ENCODE results near the gene OVAAL.

DNA sequence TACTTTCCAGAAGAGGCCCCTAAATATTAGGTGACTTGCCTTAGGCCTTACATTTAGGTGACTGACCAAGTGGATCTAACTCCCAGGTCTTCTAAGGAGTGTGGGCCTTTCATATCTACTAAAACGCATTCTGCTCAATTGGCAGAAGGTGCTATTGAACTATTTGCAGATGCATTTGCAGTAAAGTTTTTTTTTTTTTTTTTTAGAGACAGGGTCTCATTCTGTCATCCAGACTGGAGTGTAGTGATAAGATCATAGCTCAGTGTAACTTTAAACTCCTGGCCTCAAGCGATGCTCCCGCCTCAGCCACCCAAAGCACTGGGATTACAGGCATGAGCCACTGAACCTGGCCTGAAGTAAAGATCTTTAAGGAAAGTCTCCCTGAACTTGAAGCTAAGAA lies 43.4 kb upstream of the OVAAL start:
- TF ChIP-seq POLR2AphosphoS5 (IDR thresholded peaks at IDR 0.05; ENCODE audit: low read depth, low read length) (no peak), TAF1 (IDR thresholded peaks at IDR 0.05; ENCODE audit: borderline replicate concordance, insufficient read depth, low read length) (no peak), SIN3A (IDR thresholded peaks at IDR 0.05; ENCODE audit: borderline replicate concordance, insufficient read depth, low read length) (no peak), FOXP2 (optimal IDR thresholded peaks at IDR 0.05; ENCODE audit: borderline replicate concordance, extremely low read depth, extremely low read length, insufficient read depth) (no peak)
- TF ChIP-seq, protein P1, sequence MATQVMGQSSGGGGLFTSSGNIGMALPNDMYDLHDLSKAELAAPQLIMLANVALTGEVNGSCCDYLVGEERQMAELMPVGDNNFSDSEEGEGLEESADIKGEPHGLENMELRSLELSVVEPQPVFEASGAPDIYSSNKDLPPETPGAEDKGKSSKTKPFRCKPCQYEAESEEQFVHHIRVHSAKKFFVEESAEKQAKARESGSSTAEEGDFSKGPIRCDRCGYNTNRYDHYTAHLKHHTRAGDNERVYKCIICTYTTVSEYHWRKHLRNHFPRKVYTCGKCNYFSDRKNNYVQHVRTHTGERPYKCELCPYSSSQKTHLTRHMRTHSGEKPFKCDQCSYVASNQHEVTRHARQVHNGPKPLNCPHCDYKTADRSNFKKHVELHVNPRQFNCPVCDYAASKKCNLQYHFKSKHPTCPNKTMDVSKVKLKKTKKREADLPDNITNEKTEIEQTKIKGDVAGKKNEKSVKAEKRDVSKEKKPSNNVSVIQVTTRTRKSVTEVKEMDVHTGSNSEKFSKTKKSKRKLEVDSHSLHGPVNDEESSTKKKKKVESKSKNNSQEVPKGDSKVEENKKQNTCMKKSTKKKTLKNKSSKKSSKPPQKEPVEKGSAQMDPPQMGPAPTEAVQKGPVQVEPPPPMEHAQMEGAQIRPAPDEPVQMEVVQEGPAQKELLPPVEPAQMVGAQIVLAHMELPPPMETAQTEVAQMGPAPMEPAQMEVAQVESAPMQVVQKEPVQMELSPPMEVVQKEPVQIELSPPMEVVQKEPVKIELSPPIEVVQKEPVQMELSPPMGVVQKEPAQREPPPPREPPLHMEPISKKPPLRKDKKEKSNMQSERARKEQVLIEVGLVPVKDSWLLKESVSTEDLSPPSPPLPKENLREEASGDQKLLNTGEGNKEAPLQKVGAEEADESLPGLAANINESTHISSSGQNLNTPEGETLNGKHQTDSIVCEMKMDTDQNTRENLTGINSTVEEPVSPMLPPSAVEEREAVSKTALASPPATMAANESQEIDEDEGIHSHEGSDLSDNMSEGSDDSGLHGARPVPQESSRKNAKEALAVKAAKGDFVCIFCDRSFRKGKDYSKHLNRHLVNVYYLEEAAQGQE (IDR thresholded peaks at IDR 0.05; ENCODE audit: insufficient read depth in 1 of 2, low read depth in 2 of 2, low read length in 2 of 2), result no peak
